HL-60 (cell line): Measurements from ENCODE around the gene EIF5.

Experiments used
- DNase-seq, 2 experiments: peaks; one replicate each; pipeline ENCODE4 v3.0.0-alpha.2; 2010 to 2020; ENCODE audit warnings: low read depth in 1 of 2, low spot score in 1 of 2
- H3K27ac ChIP-seq: fragments of 250-450 bp; sonication (Bioruptor Pico); replicated peaks from 2 replicates; pipeline ENCODE4 v1.5.1; 2020; ENCODE audit warnings: mild to moderate bottlenecking, moderate library complexity
- H3K27me3 ChIP-seq: fragments of 250-450 bp; sonication (Bioruptor Pico); 2 replicates; pipeline ENCODE4 v1.5.1; 2021; ENCODE audit warnings: mild to moderate bottlenecking, moderate library complexity; ENCODE audit not compliant: insufficient read depth, poor library complexity, severe bottlenecking
- H3K4me3 ChIP-seq: replicated peaks from 2 replicates; pipeline ENCODE4 v1.5.1; 2011; ENCODE audit warnings: mild to moderate bottlenecking, control low read depth, low read length; ENCODE audit not compliant: insufficient read depth
- GABPA ChIP-seq: IDR thresholded peaks from 2 replicates; pipeline ENCODE4 v1.6.1; 2012; ENCODE audit warnings: low read depth
- POLR2AphosphoS5 ChIP-seq: IDR thresholded peaks from 2 replicates; pipeline ENCODE4 v1.6.1; 2012; ENCODE audit warnings: low read depth
- SPI1 ChIP-seq: IDR thresholded peaks from 2 replicates; pipeline ENCODE4 v1.6.1; 2012; ENCODE audit warnings: low read depth, mild to moderate bottlenecking, borderline replicate concordance
- long read RNA-seq: library from polyadenylated mRNA; unstranded; transcript quantifications from one replicate; pipeline ENCODE4 v2.0.0, GENCODE V29; 2020
- TF ChIP-seq, protein P1 (sequence below): IDR thresholded peaks from one replicate; pipeline ENCODE4 v1.5.1; 2011; ENCODE audit warnings: low read length, control low read depth, inconsistent platforms; ENCODE audit not compliant: insufficient read depth
- TF ChIP-seq, protein P2 (sequence below): IDR thresholded peaks from 2 replicates; pipeline ENCODE4 v1.6.1; 2012; ENCODE audit warnings: low read depth; ENCODE audit not compliant: insufficient replicate concordance

EIF5 gene
- long read RNA-seq, full-length matches to known transcripts: 63 of 158 reads
- long read RNA-seq, partial matches to known transcripts: 88 of 158 reads
- long read RNA-seq, other reads (novel, unspliced or antisense): 7 of 158 reads

DNA sequence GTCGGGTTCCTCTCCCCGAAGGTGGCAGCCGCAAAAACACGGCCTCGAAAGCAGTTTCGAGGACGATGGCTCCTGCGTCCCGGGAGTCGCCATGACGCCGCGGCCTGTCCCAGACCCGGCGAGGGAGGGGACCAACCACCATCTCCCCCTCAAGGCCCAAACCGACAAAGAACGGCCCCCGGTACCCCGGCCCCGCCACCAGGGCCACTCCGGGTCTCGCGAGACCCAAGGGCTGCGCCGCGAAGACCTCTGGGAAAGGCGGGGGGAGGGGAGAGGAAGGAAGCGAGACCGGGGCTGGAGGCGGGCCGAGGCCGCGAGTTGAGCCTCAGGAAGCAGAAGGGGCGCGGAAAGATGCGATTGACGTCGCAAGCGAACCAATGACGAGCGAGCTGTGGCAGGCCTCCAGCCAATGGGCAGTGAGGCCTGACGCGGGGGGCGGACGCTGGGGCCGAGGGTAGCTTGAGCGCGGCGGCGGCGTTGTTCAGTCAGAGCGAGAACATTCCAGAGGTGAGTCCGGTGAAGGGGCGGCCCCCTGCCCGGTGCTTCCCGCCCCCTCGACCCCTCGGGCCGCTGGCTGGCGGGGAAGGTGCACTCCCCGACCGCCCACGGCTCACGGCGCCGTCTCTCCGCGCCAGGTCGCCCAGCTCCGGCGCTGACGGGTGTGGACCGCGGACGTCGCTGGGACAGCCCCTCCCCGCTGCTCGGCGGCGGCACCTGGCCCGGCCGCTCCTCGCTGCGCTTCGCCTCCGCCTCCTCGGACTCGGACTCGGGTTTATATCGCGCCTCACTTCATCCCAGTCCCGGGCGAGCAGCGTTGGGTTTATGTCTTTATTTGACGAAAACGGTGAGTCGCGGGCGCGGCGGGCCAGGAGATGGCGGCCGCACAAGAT lies at the start of gene EIF5:
TSS of gene EIF5 (plus strand) at position 484 of the 890 bp plus-strand sequence. CDS start 1,624 bp downstream, outside the sequence.
- Histone ChIP-seq H3K27me3 (no peaks in the 10 kb centered on the region), H3K27ac (peak within 1 kb of the TSS; percentile 99)
- TF ChIP-seq, protein P1, sequence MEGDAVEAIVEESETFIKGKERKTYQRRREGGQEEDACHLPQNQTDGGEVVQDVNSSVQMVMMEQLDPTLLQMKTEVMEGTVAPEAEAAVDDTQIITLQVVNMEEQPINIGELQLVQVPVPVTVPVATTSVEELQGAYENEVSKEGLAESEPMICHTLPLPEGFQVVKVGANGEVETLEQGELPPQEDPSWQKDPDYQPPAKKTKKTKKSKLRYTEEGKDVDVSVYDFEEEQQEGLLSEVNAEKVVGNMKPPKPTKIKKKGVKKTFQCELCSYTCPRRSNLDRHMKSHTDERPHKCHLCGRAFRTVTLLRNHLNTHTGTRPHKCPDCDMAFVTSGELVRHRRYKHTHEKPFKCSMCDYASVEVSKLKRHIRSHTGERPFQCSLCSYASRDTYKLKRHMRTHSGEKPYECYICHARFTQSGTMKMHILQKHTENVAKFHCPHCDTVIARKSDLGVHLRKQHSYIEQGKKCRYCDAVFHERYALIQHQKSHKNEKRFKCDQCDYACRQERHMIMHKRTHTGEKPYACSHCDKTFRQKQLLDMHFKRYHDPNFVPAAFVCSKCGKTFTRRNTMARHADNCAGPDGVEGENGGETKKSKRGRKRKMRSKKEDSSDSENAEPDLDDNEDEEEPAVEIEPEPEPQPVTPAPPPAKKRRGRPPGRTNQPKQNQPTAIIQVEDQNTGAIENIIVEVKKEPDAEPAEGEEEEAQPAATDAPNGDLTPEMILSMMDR: no peak
- TF ChIP-seq GABPA (peak; percentile 60; the same call in 1 of the 2 replicates), SPI1 (peak; percentile 60; the same call in 1 of the 2 replicates), POLR2AphosphoS5 (peak; percentile 99)
- TF ChIP-seq, protein P2, sequence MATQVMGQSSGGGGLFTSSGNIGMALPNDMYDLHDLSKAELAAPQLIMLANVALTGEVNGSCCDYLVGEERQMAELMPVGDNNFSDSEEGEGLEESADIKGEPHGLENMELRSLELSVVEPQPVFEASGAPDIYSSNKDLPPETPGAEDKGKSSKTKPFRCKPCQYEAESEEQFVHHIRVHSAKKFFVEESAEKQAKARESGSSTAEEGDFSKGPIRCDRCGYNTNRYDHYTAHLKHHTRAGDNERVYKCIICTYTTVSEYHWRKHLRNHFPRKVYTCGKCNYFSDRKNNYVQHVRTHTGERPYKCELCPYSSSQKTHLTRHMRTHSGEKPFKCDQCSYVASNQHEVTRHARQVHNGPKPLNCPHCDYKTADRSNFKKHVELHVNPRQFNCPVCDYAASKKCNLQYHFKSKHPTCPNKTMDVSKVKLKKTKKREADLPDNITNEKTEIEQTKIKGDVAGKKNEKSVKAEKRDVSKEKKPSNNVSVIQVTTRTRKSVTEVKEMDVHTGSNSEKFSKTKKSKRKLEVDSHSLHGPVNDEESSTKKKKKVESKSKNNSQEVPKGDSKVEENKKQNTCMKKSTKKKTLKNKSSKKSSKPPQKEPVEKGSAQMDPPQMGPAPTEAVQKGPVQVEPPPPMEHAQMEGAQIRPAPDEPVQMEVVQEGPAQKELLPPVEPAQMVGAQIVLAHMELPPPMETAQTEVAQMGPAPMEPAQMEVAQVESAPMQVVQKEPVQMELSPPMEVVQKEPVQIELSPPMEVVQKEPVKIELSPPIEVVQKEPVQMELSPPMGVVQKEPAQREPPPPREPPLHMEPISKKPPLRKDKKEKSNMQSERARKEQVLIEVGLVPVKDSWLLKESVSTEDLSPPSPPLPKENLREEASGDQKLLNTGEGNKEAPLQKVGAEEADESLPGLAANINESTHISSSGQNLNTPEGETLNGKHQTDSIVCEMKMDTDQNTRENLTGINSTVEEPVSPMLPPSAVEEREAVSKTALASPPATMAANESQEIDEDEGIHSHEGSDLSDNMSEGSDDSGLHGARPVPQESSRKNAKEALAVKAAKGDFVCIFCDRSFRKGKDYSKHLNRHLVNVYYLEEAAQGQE: peak; percentile 78

GRCh38 chr14:103284574-103285467 lies 49.2 kb upstream of the EIF5 start:
- no peak overlapping the region for H3K27ac ChIP-seq
- H3K4me3 ChIP-seq: no peak overlapping the region
- no peak for DNase-seq
- peaks cover 22% of the 10 kb centered on the region for H3K27me3 ChIP-seq
- TF ChIP-seq GABPA (no peak), SPI1 (no peak), POLR2AphosphoS5 (no peak)
- TF ChIP-seq, protein P1: no peak
- TF ChIP-seq, protein P2: no peak

More for the DNA sequence above, at the start of gene EIF5:
- DNase-seq: peak; percentile 99
- H3K4me3 ChIP-seq: peak within 1 kb of the TSS; percentile 95

- Histone ChIP-seq H3K27ac (no peak overlapping the region), H3K27me3 (peaks cover 13% of the 10 kb centered on the region), H3K4me3 (no peak overlapping the region)
- TF ChIP-seq, protein P1: no peak
- no peak for TF ChIP-seq GABPA
- no peak for TF ChIP-seq SPI1
- TF ChIP-seq, protein P2: no peak
- TF ChIP-seq POLR2AphosphoS5: no peak
- no peak for DNase-seq
Measured at GRCh38 chr14:103286460-103286859, 47.6 kb upstream of the EIF5 start.
